ENCODE data around the gene IMP4.

DNA sequence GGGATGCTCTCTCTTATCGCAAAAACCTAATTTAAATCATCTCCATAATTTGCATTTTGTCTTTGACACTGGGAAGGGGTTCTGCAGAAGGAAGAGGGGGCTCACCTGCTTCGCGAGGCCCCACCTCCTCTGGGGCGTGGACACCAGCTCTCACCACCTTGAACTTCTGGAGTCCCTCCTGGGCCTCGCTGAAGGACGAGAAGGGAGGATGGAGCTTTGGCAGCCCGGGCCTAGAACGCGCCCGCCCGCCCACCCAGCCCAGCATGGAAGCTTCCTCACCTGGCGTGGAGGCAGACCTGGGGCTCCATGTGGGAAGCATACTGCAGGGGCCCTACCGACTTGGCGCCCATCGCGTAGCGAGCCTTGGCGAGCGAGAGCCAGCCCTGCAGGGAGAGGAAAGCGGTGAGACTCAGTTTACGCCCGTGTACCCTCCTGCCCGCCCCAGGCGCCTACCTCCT is 1.1 kb upstream of the IMP4 start:
- TF ChIP-seq POLR2A (IDR thresholded peaks at IDR 0.05; ENCODE audit: borderline replicate concordance, extremely low read depth, insufficient read depth, insufficient read length) = no peak
- TF ChIP-seq, protein P1, sequence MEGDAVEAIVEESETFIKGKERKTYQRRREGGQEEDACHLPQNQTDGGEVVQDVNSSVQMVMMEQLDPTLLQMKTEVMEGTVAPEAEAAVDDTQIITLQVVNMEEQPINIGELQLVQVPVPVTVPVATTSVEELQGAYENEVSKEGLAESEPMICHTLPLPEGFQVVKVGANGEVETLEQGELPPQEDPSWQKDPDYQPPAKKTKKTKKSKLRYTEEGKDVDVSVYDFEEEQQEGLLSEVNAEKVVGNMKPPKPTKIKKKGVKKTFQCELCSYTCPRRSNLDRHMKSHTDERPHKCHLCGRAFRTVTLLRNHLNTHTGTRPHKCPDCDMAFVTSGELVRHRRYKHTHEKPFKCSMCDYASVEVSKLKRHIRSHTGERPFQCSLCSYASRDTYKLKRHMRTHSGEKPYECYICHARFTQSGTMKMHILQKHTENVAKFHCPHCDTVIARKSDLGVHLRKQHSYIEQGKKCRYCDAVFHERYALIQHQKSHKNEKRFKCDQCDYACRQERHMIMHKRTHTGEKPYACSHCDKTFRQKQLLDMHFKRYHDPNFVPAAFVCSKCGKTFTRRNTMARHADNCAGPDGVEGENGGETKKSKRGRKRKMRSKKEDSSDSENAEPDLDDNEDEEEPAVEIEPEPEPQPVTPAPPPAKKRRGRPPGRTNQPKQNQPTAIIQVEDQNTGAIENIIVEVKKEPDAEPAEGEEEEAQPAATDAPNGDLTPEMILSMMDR (IDR thresholded peaks at IDR 0.05 in 2 of 3, conservative IDR thresholded peaks at IDR 0.05 in 1 of 3; ENCODE audit: borderline replicate concordance in 1 of 3, insufficient read depth in 1 of 3, low read depth in 2 of 3, low read length in 2 of 3) = no peak
- TF ChIP-seq ZNF274 (IDR thresholded peaks at IDR 0.05; ENCODE audit: low read depth, low read length) = no peak

All from HCT116 (cell line).